Measurements from ENCODE around the gene MBD3L5.
"Not testable (repeated sequence)": the region's sequence is repeated elsewhere in the genome, so short reads cannot be mapped to it uniquely, and the experiment has no call there.

MBD3L5 gene

GRCh38 chr19:7030278-7030677 lies at the start of gene MBD3L5:
MBD3L5 (plus strand) TSS chr19:7030578; CDS start chr19:7030612, 34 bp downstream.
- not testable (repeated sequence) for DNase-seq; H3K27ac ChIP-seq; H3K4me3 ChIP-seq (ENCODE audit: low read depth, low read length); H3K9me3 ChIP-seq (ENCODE audit: severe bottlenecking); H3K36me3 ChIP-seq; H3K27me3 ChIP-seq (ENCODE audit: insufficient read depth, low read depth, severe bottlenecking)

GRCh38 chr19:6983448-6983847 lies 46.9 kb upstream of the MBD3L5 start:
- TF ChIP-seq CTCF (IDR thresholded peaks at IDR 0.05; ENCODE audit: low read depth, low read length), result no peak
- DNase-seq, result no peak
- H3K4me3 ChIP-seq (ENCODE audit: low read depth, low read length), result no peak overlapping the region
- H3K9me3 ChIP-seq (ENCODE audit: severe bottlenecking), result peaks cover 24% of the 10 kb centered on the region
- no peaks in the 10 kb centered on the region for H3K36me3 ChIP-seq
- H3K27ac ChIP-seq, result no peak overlapping the region
- peaks cover 74% of the 10 kb centered on the region for H3K27me3 ChIP-seq (ENCODE audit: insufficient read depth, low read depth, severe bottlenecking)

- H3K4me3 ChIP-seq (ENCODE audit: low read depth, low read length), result no peak overlapping the region
- DNase-seq, result no peak
- peaks cover 71% of the 10 kb centered on the region for H3K27me3 ChIP-seq (ENCODE audit: insufficient read depth, low read depth, severe bottlenecking)
- H3K36me3 ChIP-seq, result no peaks in the 10 kb centered on the region
- peaks cover 22% of the 10 kb centered on the region for H3K9me3 ChIP-seq (ENCODE audit: severe bottlenecking)
- no peak for TF ChIP-seq CTCF (IDR thresholded peaks at IDR 0.05; ENCODE audit: low read depth, low read length)
- no peak overlapping the region for H3K27ac ChIP-seq
Measured at GRCh38 chr19:6987850-6988249, 42.5 kb upstream of the MBD3L5 start.

GRCh38 chr19:6988257-6988656 lies 42.1 kb upstream of the MBD3L5 start:
- no peak for DNase-seq
- TF ChIP-seq CTCF (IDR thresholded peaks at IDR 0.05; ENCODE audit: low read depth, low read length), result no peak
- Histone ChIP-seq H3K9me3 (ENCODE audit: severe bottlenecking) (peaks cover 19% of the 10 kb centered on the region), H3K27me3 (ENCODE audit: insufficient read depth, low read depth, severe bottlenecking) (peaks cover 71% of the 10 kb centered on the region), H3K36me3 (no peaks in the 10 kb centered on the region), H3K27ac (no peak overlapping the region), H3K4me3 (ENCODE audit: low read depth, low read length) (no peak overlapping the region)

- Histone ChIP-seq H3K4me3 (ENCODE audit: low read depth, low read length) (no peak overlapping the region), H3K27me3 (ENCODE audit: insufficient read depth, low read depth, severe bottlenecking) (peaks cover 65% of the 10 kb centered on the region), H3K36me3 (no peaks in the 10 kb centered on the region), H3K9me3 (ENCODE audit: severe bottlenecking) (peaks cover 3% of the 10 kb centered on the region), H3K27ac (no peak overlapping the region)
- no peak for TF ChIP-seq CTCF (IDR thresholded peaks at IDR 0.05; ENCODE audit: low read depth, low read length)
- DNase-seq, result no peak
Measured at GRCh38 chr19:6995054-6995453, 35.3 kb upstream of the MBD3L5 start.

GRCh38 chr19:6996810-6997209 lies 33.6 kb upstream of the MBD3L5 start:
- TF ChIP-seq CTCF (IDR thresholded peaks at IDR 0.05; ENCODE audit: low read depth, low read length), result no peak
- H3K4me3 ChIP-seq (ENCODE audit: low read depth, low read length), result no peak overlapping the region
- H3K27me3 ChIP-seq (ENCODE audit: insufficient read depth, low read depth, severe bottlenecking), result peaks cover 72% of the 10 kb centered on the region
- DNase-seq, result no peak
- H3K27ac ChIP-seq, result no peak overlapping the region
- H3K36me3 ChIP-seq, result no peaks in the 10 kb centered on the region
- H3K9me3 ChIP-seq (ENCODE audit: severe bottlenecking), result peaks cover 3% of the 10 kb centered on the region

Data from WERI-Rb-1 (cell line).